HG03378 (cell line): ENCODE data around the gene SP140.
A peak's percentile ranks its signal among the peaks of the same experiment; 100 is the strongest.
"Not testable (repeated sequence)": the region's sequence is repeated elsewhere in the genome, so short reads cannot be mapped to it uniquely, and the experiment has no call there.

Experiments used
- ATAC-seq: cut with Tn5 transposase; IDR thresholded peaks from one replicate; pipeline ENCODE4 v1.9.1; 2021; ENCODE audit warnings: mild to moderate bottlenecking, moderate library complexity; ENCODE audit not compliant: unreplicated experiment

SP140 gene

GRCh38 chr2:230224458-230224857 is 1.1 kb upstream of the SP140 start:
- no peak for ATAC-seq

GRCh38 chr2:230226051-230226551 is 565 bp downstream of the SP140 start:
- ATAC-seq: peak; percentile 74

GRCh38 chr2:230227216-230227615 is 1.7 kb downstream of the SP140 start:
- no peak for ATAC-seq

GRCh38 chr2:230230087-230230486 is 4.6 kb downstream of the SP140 start:
- ATAC-seq: no peak

- ATAC-seq: no peak
Observed at GRCh38 chr2:230230496-230231200, 5.1 kb downstream of the SP140 start.

GRCh38 chr2:230231251-230231650 is 5.7 kb downstream of the SP140 start:
- no peak for ATAC-seq

GRCh38 chr2:230234122-230234722 is 8.7 kb downstream of the SP140 start:
- peak; percentile 62 for ATAC-seq

- peak; percentile 76 for ATAC-seq
Observed at GRCh38 chr2:230234845-230235244, 9.3 kb downstream of the SP140 start.

GRCh38 chr2:230244211-230244610 is 18.7 kb downstream of the SP140 start:
- no peak for ATAC-seq

GRCh38 chr2:230246206-230246605 is 20.7 kb downstream of the SP140 start:
- ATAC-seq: no peak

- no peak for ATAC-seq
Observed at GRCh38 chr2:230250231-230250630, 24.7 kb downstream of the SP140 start.

- no peak for ATAC-seq
Observed at GRCh38 chr2:230254152-230254881, 28.8 kb downstream of the SP140 start.

- no peak for ATAC-seq
Observed at GRCh38 chr2:230256733-230257332, 31.3 kb downstream of the SP140 start.

GRCh38 chr2:230258483-230258882 is 32.9 kb downstream of the SP140 start:
- no peak for ATAC-seq

GRCh38 chr2:230262246-230262645 is 36.7 kb downstream of the SP140 start:
- no peak for ATAC-seq

GRCh38 chr2:230264945-230265344 is 39.4 kb downstream of the SP140 start:
- not testable (repeated sequence) for ATAC-seq

- ATAC-seq: no peak
Observed at GRCh38 chr2:230266638-230267037, 41.1 kb downstream of the SP140 start.

- ATAC-seq: peak; percentile 1
Observed at GRCh38 chr2:230267059-230267458, 41.5 kb downstream of the SP140 start.

GRCh38 chr2:230267556-230267955 is 42.0 kb downstream of the SP140 start:
- peak; percentile 71 for ATAC-seq

GRCh38 chr2:230268606-230269243 is 43.2 kb downstream of the SP140 start:
- peak; percentile 67 for ATAC-seq

- ATAC-seq: no peak
Observed at GRCh38 chr2:230269715-230270114, 44.2 kb downstream of the SP140 start.
